HCEC 1CT (cell line): ENCODE data around the gene ZNF428.
"Not testable (repeated sequence)": the region's sequence is repeated elsewhere in the genome, so short reads cannot be mapped to it uniquely, and the experiment has no call there.

Experiments
- DNase-seq: peaks from one replicate; pipeline ENCODE4 v3.0.0-alpha.2; 2017

Gene ZNF428

GRCh38 chr19:43591904-43592772 lies 27.3 kb downstream of the ZNF428 start:
- no peak for DNase-seq

- DNase-seq: no peak
Measured at GRCh38 chr19:43589678-43590077, 29.8 kb downstream of the ZNF428 start.

DNA sequence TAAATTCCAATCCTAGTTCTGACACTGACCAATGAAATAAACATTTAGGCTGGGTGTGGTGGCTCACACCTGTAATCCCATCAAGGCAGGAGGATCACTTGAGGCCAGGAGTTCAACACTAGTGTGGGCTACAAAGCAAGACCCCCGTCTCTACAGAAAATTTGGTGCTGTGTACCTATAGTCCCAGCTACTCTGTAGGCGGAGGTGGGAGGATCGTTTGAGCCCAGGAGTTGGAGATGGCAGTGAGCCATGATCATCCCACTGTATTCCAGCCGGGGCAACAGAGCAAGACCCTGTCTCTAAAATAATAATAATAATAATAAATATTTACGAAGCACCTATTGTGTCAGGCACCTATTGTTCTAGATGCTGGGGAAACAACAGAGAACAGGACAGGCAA lies 30.2 kb downstream of the ZNF428 start:
- DNase-seq: no peak

GRCh38 chr19:43587029-43587428 lies 32.4 kb downstream of the ZNF428 start:
- not testable (repeated sequence) for DNase-seq

GRCh38 chr19:43586346-43586745 lies 33.1 kb downstream of the ZNF428 start:
- no peak for DNase-seq

DNA sequence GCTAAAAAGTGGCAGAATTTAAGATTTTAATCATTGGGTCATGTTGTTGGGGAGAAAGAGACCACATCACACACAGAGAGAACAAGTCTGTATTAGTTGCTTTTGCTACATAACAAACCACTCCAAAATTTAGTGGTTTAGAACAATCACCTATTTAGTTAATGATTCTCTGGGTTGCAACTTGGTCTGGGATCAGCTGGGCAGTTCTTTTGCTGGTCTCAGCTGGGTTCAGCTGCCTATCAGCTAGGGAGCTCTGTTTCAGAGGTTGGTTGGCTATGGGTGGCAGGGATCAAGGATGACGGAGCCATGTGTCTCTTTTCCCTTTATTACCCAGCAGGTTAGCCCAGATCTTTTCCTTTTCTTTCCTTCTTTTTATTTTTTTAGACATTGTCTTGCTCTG lies 34.9 kb downstream of the ZNF428 start:
- no peak for DNase-seq

DNA sequence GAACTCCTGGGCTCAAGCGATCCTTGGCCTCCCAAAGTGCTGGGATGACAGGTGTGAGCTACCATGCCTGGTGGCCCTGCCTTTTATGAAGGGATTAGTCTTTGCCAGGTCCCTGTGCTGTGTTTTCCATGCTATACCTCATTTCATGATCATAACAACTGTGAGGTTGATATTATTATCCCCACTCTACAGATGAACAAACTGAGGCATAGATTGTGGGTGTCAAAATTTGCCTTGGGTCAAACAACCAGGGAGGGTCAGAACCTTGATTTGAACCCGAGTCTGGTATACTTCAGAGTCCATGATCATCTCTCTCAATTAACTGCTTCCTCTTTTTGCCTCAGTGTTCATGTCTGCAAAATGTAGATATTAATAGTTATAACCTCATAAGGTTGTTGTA lies 36.9 kb downstream of the ZNF428 start:
- DNase-seq: no peak

- DNase-seq: no peak
Measured at GRCh38 chr19:43581467-43581866, 38.0 kb downstream of the ZNF428 start.

GRCh38 chr19:43578787-43579186 lies 40.6 kb downstream of the ZNF428 start:
- no peak for DNase-seq

GRCh38 chr19:43575955-43576878 lies 43.2 kb downstream of the ZNF428 start:
- no peak for DNase-seq

- DNase-seq: peak; percentile 99
Measured at GRCh38 chr19:43575156-43575950, 44.1 kb downstream of the ZNF428 start, which contains the start of the genes PINLYP and XRCC1. Gene PINLYP (plus strand): TSS chr19:43575801. CDS start chr19:43577192, 1,391 bp downstream. Gene XRCC1 (minus strand): TSS chr19:43575527. CDS start chr19:43575458, 69 bp downstream.

DNA sequence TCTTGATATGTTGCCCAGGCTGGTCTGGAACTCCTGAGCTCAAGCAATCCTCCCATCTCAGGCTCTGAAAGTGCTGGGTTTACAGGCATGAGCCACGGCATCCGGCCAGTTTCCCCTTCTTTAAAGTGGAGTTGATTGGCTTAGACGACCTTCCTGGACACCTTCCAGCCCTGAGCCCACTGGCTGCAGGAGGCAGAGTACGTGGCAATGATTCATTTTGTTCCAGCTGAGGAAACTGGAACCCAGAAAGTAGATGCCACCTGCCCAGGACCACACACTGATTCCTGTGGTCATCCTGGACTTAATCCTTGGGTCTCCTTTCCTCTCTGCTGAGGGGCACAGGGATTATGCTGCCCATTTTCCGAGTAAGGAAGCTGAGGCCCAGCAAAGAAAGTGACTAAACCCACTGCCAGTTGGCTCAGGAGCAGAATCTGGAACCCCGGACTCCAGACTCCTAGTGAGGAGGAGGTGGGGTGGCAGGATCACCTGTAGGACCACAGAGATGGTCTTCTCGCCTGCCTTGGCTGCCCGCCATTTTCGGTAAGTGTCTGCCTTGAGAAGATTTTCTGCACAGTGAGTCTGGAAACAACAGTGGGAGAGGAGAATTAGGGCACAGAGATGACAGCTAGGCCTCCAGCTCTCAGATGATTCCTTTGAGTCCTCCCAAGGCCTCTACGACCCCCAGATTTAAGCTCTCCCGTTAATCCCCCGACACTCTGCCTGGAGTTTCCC lies 44.8 kb downstream of the ZNF428 start:
- no peak for DNase-seq

- DNase-seq: no peak
Measured at GRCh38 chr19:43572171-43572588, 47.2 kb downstream of the ZNF428 start.

DNA sequence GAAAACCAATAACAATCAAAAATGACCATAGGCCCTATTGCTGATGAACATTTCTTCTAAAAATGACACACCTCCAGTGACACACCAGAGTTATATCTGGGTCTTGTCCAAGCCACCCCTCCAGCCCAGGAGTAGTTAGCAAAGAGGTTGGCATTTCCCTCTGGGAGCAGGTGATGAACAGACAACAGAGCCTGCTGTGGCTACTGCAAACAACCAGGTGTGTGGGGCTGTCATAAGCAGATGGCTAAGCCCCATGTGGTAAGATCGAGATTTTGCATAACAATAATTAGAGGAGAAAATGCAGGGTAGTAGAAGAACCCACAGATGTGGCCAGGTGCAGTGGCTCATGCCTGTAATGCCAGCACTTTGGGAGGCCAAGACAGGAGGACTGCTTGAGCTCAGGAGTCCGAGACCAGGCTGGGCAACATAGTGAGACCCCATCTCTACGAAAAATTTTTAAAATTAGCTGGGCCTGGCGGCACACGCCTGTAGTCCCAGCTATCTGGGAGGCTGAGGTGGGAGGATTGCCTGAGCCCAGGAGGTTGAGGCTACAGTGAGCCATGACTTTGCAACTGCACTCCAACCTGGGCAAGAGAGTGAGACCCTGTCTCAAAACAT lies 49.1 kb downstream of the ZNF428 start:
- DNase-seq: no peak

DNA sequence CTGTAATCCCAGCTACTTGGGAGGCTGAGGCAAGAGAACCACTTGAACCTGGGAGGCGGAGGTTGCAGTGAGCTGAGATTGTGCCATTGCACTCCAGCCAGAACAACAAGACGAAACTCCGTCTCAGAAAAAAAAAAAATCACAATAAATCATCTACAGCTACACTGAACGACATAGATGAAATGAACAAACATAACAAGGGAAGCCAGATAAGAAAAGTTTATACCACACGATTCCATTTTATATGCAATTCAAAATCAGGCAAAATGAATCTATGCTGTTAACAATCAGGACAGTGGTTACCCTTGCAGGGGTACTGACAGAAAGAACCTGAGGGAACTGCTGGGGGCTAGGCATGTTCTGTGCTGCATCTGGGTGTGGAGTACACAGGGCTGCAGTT lies 49.8 kb downstream of the ZNF428 start:
- no peak for DNase-seq

DNA sequence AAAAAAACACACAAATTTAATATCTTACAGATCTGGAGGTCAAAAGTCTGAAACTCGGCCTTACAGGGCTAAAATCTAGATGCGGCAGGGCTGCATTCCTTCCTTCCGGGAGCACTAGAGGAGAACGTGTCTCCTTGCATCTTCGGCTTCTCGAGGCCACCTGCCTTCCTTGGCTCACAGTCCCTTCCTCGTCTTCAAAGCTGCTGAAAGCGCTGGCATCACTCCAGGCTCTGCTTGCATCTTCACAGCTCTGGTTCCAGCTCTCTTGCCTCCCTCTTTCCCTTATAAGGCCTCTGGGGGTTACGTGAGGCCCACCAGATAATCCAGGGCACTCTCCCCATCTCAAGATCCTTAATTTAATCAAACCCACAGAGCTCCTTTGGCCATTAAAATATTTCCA lies 54.6 kb downstream of the ZNF428 start:
- DNase-seq: no peak

GRCh38 chr19:43563816-43564457 lies 55.5 kb downstream of the ZNF428 start:
- DNase-seq: no peak

DNA sequence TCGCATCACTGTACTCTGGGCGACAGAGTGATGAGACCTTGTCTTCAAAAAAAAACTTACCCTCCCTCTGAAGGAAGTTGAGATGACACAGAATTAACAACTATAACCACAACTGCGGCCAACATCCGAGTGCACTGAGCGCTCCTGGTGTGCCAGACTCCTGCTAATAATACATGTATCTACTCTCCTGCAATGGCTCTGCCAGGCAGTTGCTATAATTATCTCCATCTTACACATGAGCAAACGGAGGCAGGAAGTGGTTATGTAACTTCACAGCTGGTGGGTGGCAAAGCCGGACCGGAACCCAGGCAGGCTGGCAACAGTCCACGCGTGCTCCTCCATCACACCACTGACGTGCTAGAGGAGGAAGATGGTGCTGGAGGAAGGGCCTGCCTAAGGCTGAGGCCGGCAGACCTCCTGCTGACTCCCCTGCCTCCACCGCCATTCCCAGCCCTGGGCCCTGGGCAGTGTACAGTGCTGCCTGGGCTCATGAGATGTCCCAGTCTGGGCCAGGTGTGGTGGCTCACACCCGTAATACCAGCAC lies 56.7 kb downstream of the ZNF428 start:
- DNase-seq: peak; percentile 83

DNA sequence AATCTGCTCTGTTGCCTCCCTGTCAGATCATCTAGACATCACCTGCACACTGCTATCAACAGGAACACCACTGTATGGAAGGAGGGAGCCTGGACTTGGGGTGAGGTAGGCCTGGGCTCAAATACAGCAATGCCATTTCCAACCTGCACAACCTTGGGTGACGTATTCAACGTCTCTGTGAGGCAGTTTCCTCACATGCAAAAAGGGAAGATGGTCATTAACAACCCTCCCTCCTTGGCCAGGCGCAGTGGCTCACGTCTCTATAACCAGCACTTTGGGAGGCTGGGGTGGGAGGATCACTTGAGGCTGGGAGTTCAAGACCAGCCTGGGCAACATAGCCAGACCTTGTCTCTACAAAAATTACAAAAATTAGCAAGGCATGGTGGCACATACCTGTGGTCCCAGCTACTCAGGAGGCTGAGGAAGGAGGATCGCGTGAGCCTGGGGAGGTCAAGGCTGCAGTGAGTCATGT lies 57.2 kb downstream of the ZNF428 start:
- no peak for DNase-seq

DNA sequence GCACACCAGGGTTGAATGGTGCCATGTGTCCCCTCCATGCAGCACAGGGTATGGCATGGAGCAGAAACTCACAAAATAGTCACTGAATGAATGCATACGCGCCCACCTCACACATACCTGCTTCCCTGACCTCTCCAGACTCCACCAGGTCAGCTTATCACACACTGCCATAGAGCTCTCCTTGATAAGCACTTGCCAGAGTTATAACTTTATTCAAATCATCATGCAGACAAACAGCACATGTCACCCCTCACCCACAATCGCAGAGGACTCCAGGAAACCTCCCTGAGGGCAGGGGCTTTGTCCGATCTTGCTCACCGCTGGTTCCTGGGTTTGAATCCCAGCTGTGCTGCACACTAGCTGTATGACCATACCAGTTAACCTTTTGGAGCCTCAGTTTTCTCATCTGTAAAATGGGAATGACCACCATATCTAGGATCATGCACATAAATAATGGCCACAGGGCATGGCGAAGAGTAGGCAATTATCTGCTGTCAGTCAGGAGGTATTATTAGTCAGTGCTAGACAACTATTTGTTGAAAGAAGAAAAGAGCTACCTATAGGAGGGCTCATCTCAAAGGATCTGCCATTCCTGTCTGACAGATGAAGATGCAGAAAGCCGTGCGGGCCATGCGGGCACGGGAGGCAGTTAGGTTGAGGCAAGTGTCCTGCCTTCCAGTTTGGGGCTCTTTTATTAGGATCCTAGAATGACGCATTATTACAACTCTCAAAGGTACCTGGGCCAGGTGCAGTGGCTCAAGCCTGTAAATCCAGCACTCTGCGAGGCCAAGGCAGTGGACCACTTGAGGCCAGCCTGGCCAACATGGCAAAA lies 58.1 kb downstream of the ZNF428 start:
- DNase-seq: no peak
